ENCODE measurements around the gene MTA1.
A peak's percentile ranks its signal among the peaks of the same experiment; 100 is the strongest.

Gene MTA1

GRCh38 chr14:105519946-105520698 lies 100.5 kb downstream of the MTA1 start:
- peak in 2 of 42 donors; percentile 10 to 13 for DNase-seq
- intact Hi-C loops (cut with DNase I): no loop called here
